HG02588 (cell line): ENCODE measurements around the gene EXOC2.
"Not testable (repeated sequence)": the region's sequence is repeated elsewhere in the genome, so short reads cannot be mapped to it uniquely, and the experiment has no call there.

Source experiments
- ATAC-seq: cut with Tn5 transposase; IDR thresholded peaks from one replicate; pipeline ENCODE4 v1.9.1; 2021; ENCODE audit warnings: mild to moderate bottlenecking, moderate library complexity; ENCODE audit not compliant: unreplicated experiment

Gene EXOC2

DNA sequence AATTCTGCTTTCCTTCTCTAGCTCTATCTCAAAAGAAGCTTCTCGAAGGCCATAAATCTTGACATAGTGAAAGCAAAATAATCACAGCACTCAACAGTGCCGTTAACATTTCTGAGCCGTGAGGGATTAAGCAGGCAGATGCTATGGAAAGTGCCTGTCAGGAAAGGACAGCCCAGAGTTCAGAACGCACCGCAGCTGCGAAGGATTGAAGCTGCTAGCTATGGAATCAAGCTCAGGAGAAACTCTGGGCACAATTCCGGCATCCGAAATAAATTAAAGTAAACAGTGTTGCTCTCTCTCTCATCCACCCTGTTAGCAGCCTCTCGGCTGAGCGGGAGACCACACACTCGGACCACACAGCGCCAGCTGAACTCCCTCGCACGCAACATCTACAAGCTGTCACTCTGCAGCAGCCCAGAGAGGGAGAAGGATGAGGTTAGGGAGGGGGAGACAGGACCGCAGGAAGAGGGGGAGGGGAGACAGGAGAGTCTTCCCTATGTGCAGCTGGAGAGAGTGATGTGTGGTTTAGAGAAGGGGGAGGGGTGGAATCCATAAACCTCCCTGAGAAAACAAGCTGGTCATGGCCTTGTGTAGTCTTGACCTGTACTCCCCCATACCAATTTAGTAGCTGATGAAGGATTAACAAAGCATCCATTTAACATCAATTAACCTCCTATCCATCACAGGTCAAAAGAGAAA is 9.0 kb downstream of the EXOC2 start:
- peak; percentile 43 for ATAC-seq

DNA sequence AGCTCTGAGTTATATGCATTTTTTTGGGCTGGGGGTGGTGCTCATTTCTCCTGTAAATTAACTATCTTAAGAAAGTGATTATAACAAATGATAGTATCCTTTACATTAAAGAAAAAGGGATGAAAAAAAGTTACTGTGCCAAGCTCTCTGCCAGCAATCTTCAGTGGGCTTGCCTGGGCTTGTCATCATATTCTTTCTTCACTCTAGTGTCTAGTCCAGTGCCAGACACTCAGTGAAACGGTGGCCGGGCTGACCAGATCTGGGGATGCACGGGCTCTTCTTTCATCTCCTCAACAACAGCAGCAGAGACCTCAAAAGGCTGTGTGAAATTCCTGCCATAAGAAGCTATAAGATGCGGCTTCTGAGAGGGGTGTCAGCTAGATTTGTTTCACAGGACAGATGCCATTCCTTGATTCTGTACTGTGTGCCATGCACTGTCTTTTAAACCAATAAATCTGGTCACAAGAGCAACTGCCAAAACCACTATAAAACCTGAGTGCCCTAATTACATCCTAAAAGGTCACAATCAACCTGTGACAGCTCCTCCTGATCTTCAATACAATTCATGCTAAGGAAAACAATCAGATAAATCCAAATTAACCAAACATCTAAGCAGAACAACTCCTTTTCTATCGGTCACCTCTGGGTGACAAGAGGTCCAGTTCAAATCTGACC is 12.1 kb downstream of the EXOC2 start:
- ATAC-seq: no peak

DNA sequence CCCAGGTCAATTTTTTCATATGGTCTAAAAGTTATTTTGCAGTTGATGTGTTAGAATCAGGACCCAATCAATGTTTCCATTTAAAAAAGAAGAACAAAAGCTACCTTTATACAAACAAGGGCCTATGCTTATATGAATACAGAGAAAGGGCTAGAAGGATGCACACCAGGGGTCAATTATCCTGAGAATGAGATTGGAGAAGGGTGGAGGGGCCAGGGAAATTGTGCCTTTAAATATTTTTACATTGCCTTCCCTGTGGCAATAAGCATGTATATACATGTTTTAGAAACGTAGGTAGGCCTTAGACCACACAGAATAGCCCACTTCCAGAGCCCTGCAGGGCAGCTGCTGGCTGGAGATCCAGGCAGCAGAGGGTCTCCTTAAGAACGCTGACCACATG is 12.7 kb downstream of the EXOC2 start:
- no peak for ATAC-seq

DNA sequence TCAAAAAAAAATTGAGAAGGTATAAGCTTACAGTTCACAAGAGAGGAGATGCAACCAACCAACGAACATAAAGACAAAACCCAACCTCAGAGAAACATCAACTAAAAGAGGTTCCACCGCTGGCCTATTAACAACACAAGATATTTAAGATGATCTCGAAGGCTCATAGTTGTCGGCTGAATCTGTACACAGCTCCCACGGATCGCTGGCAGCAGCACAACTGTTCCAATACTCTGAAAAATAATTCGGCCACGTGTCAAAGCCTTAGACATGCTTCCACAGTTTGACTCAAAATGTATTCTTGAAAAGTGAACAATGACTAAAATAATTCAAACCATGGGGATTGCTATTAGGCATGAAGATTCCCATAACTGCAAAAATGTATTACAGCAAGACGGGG is 13.7 kb downstream of the EXOC2 start:
- ATAC-seq: no peak

DNA sequence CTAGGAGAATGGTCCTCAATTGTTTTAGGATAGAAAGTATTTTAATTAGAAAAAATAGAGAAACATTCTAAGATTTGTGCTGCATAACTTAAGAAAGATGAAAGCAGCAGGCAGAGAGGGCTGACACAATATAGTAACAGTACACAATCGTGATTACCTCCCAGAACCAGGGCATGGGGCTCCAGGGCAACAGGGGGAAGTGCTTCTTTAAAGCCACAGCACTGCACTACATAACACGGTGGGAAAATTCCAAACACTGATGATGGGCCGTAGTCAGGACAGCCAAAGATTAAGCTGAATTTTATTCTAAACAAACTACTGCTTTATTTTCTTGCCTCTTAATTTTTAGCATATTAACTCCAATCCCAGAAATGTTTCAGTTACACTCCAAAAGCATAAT is 14.4 kb downstream of the EXOC2 start:
- ATAC-seq: no peak

DNA sequence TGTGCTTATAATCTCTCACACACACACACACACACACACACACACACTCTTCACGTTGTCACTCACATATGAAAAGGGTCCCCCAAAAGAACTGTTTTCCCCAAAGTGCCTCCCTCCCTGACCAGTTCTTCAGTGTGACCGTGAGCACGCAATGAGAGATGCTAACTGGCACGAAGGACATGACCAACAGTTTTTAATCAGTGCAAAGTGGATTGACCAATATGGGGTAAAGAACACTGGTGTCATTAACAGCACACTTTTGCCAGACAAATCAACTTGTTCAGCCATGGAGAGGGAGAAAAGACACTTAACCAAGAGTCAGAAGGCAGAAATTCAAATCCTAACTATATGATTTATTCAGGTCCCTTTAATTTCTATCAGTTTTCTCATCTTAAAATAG is 15.0 kb downstream of the EXOC2 start:
- ATAC-seq: no peak

DNA sequence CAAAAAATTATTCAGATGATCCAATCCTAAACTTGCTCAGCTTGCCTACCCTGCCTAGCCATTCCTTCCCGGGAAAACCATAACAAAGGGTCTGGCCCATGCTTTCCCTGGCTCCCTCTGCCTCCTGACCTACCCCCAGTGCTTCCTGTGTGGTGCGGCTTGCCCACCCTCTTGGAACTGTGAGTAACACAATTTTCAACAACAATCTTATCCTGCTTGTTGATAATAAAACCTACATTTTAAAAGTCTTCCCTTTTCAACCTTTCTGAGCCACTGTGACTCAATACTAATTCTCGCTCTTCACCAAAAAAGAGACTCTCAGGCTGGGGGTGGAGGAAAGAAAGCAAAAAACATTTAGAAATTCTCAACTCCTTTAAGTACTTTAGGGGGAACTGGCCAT is 18.0 kb downstream of the EXOC2 start:
- ATAC-seq: no peak

DNA sequence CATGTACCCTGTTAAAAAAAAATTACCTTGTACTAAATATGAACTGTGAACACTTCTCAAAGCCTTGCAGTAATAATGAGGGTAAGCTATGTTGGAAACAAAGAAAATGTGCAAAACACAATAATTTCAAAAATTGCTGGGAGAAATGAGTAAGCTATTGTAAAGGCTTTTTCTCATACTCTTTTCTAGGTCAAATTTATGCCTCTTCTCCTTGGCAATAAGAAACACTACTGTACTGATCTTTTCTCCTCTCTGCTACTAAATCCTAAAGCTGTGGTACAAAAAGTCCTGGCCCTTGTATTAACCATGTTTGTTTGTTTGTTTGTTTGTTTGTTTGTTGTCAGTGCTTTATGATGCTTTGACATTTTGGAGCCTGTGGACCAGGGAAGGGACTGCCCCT is 18.5 kb downstream of the EXOC2 start:
- ATAC-seq: no peak

DNA sequence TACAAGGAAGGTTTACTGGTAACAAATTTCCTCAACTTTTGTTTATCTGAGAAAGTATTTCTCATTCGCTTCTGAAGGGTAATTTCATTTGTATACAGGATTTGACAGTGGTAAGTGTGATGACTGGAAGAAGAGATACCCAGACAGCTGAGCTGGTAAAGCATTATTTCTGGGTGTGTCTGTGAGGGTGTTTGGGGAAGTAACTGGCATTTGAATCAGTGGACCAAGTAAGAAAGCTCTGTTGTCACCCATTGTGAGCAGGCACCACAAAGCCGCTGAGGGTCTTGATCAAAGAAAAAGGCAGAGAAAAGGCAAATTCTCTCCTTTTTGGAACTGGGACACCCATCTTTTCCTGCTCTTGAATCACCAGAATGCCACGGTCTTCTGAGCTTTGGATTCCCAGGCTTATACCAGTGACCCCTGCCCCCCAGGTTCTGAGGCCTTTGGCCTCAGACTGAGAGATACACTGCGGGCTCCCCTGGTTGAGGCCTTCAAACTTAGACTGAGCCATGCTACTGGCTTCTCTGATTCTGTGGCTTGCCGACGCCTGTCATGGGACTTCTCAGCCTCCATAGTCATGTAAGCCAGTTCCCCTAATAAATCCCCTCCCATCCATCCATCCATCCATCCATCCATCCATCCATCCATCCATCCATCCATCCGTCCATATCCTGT is 25.5 kb downstream of the EXOC2 start:
- no peak for ATAC-seq

DNA sequence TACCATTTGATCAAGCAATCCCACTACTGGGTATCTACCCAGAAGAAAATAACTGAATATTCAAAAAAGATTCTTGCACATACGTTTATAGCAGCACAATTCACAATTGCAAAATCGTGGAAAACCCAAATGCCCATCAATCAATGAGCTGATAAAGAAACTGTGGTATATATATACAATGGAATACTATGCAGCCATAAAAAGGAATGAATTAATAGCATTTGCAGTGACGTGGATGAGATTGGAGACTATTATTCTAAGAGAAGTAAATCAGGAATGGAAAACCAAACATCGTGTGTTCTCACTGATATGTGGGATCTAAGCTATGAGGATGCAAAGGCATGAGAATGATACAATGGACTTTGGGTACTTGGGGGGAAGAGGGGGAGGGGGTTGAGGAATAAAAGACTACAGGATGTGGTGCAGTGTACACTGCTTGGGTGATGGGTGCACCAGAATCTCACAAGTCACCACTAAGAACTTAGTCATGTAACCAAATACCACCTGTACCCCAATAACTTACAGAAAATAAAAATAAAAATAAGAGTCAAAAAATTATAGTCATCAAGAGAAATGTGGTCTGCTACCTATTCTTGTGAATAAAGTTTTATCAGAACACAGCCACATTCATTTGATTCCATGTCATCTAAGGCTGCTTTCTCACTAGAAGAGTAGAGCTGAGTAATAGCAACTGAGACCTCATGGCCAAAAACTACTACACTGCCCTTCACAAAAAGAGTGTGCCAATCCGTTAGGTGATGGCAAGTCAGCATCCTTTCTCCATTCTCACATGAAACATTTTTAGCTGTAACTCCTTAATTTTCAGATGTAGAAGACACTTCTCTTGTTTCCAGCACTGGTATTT is 27.3 kb downstream of the EXOC2 start:
- no peak for ATAC-seq

DNA sequence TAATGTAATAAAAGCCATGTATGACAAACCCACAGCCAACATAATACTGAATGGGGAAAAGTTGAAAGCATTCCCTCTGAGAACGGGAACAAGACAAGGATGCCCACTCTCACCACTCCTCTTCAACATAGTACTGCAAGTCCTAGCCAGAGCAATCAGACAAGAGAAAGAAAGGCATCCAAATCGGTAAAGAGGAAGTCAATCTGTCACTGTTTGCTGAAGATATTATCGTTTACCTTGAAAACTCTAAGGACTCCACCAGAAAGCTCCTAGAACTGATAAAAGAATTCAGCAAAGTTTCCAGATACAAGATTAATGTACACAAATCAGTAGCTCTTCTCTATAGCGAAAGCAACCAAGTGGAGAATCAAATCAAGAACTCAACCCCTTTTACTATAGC is 29.2 kb downstream of the EXOC2 start:
- not testable (repeated sequence) for ATAC-seq

DNA sequence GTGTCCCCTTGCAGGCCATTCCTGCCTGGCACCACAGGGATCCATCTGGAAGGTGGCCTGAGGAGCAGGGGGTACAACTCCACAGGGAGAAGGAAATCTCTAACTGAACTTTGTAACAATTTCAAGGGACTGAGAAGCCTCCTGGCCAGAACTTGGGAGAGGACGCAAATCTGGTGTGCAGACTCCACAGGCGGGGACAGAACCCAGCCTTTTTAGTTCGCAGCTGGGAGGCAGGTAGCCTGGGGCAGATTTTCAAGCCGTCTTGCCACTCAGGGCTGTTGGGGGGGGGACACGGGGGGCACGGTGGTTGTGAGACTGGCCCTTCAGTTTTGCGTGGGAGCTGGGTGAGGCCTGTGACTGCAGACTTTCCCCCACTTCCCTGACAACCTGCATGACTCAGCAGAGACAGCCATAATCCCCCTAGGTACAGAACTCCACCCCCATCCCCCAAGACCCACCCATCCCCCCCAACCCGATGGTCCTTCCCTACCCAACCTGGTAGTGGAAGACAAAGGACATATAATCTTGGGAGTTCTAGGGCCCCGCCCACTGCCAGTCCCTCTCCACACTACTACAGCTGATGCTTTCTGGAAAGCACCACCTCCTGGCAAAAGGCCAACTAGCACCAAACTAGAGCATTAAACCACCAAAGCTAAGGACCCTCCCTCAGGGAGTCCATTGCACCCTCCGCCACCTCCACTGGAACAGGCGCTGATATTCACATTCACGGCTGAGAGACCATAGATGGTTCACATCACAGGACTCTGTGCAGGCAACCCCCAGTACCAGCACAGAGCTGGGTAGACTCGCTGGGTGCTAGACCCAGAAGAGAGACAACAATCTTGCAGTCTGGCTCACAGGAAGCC is 33.0 kb downstream of the EXOC2 start:
- ATAC-seq: no peak

DNA sequence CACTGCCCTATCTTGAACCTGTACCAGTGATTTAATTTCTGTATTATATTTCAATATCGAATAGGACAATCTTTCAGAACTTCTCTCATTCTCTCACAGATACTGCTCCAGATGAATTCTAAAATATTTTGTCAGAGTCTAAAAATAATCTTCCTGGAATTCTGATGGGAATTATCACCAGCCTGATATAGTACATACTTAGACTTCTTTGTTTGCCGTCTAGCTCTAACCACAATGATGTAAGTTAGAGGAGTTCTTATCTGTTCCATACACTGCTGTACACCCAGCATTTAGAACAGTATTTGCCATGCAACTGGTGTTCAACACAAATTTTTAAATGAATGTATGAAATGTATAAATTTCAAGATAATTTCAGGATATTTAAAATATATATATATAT is 34.7 kb downstream of the EXOC2 start:
- no peak for ATAC-seq

DNA sequence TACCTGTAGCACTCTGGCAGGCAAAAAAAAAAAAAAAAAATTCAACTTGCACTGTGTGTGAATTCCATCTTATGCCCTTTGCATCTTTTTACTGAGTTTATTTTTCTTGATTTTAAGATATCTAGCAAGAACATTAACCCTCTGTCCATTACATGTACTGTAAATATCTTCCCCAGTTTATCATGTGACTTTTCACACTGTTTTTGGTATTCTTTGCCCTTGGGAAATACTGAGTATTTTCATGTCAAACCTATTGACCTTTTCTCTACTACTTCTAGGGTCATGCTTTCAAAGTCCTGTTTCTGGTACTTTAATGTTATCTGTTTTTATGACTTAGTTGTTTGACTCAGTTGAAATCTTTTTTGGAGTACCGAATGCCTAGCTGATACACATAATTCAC is 35.2 kb downstream of the EXOC2 start:
- no peak for ATAC-seq

DNA sequence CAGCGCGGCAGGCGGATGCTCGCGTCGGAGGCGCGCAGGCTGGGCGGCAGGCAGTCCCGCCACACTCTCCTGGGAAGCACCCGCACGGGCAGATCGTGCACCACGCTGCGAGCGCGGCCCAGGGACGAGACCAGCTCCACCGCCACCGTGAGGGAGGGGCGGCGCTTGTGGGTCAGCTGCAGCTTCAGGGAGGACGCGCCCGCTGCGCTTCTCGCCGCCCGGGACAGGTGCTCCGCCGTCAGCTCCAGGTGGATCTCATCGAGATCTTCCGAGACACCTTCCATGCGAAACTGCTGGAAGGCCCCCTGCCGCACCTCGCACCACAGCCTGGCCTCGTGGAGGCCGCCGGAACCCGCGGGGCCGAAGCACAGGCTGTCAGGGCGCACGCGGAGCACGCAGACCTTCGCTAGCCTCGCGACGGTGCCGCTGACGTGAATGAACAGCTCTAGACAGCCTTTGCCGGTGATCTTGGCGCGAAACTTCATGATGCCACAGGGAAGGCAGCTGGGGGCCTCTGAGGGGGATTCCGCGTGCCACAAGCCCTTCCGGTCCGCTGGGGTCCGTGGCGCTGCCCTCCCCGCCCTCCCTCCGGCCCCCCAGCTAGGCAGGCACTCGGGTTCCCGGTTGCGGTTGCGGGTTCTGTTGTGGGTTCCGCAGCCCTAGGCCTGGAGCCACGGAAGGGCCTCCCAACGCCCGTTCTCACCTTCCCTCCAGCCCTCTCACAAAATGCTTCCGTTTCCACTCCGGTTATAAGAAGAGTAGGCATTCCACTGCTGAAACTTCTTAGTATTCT is 36.3 kb downstream of the EXOC2 start, which contains the start of gene HUS1B:
Gene HUS1B, minus strand, starts transcription at position 641 of the 793 bp plus-strand sequence. Its CDS starts 156 bp downstream, at position 485.
- ATAC-seq: no peak

DNA sequence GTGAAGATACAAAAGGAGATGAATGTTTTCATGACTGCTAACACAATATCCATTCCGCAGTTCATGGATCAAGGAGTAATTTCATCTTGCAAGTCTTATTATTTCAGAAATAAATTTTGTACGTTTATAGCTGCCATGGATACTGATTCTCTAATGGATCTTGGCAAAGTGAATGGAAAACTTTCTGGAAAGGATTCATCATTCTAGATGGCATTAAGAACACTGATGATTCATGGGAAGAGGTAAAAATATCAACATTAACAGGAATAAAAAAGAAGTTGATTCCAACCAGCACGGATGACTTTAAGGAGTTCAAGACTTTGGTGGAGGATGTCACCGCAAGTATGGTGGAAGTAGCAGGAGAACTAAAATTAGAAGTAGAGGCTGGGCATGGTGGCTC is 38.8 kb downstream of the EXOC2 start:
- no peak for ATAC-seq

DNA sequence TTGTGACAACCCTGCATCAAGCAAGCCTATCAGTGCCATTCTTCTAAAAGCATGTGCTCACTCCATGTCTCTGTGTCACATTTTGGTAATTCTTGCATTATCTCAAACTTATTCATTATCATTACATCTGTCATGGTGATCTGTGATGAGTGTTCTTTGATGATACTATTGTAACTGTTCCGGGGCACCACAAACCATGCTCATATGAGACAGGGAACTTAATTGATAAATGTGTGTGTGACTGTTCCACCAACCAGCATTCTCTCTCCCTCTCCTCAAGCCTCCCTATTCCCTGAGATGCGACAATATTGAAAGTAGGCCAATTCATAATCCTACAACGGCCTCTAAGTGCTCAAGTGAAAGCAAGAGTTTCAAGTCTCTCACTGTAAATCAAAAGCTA is 40.1 kb downstream of the EXOC2 start:
- ATAC-seq: no peak

DNA sequence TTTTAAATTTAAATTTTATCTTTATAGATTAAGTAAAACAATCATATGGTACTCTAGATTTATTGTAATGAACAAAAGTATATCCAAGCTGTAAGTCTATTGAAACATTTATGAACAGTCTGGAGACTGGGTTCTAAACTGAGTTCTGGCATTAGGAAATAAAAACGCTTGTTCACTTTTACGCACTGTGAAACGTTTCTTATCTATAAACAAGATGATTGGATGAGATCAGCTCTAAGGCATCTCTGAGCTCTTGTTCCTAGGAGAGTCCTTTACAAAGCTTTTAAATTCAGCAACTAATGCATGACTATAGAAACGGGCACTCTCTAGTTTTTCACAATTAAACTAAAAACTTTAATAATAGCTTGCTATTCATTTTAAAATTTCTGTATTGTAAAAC is 42.8 kb downstream of the EXOC2 start:
- ATAC-seq: no peak

DNA sequence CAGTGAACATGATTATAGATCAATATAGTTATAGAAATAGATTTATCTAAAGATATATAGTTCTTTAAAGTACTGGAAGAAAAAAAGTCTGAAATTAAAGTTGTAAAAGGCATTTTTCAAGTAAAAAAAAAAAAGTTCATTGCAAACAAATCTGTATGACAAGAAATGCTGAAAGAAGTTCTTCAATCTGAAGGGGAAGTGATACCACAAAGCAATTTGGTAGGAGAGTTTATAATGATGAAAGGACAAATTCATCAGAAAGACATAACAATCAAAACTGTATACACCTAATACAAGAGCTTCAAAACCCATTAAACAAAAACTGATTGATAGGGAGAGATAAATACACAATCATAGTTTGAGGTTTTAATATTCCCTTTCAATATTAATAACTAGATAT is 50.1 kb downstream of the EXOC2 start:
- ATAC-seq: no peak
